Activated naive CD8-positive, alpha-beta T cell treated with anti-CD3 and anti-CD28 coated beads, Interleukin-2, amount 50 U/mL, for 24 hours (primary cell): ENCODE results near the gene PRKAA2.
A peak's percentile ranks its signal among the peaks of the same experiment; 100 is the strongest.

Experiments
- ATAC-seq: fragments of 150-1000 bp; cut with Tn5 transposase; one replicate; pipeline ENCODE4 v1.10.0; 2021
- DNase-seq: peaks from one replicate; pipeline ENCODE4 v3.0.0; 2021
- H3K27ac Mint-ChIP-seq: one replicate; pipeline ENCODE4 v1.8.0; 2021; ENCODE audit warnings: mild to moderate bottlenecking, mixed read lengths
- H3K27me3 Mint-ChIP-seq: one replicate; pipeline ENCODE4 v1.8.0; 2021; ENCODE audit warnings: mixed read lengths
- H3K36me3 Mint-ChIP-seq: one replicate; pipeline ENCODE4 v1.8.0; 2021; ENCODE audit warnings: low read depth, mixed read lengths
- H3K4me1 Mint-ChIP-seq: one replicate; pipeline ENCODE4 v1.8.0; 2021; ENCODE audit warnings: mixed read lengths
- H3K4me3 Mint-ChIP-seq: one replicate; pipeline ENCODE4 v1.8.0; 2021; ENCODE audit warnings: mild to moderate bottlenecking, moderate library complexity, mixed read lengths
- H3K9me3 Mint-ChIP-seq: one replicate; pipeline ENCODE4 v1.8.0; 2021; ENCODE audit warnings: mixed read lengths

Gene PRKAA2

DNA sequence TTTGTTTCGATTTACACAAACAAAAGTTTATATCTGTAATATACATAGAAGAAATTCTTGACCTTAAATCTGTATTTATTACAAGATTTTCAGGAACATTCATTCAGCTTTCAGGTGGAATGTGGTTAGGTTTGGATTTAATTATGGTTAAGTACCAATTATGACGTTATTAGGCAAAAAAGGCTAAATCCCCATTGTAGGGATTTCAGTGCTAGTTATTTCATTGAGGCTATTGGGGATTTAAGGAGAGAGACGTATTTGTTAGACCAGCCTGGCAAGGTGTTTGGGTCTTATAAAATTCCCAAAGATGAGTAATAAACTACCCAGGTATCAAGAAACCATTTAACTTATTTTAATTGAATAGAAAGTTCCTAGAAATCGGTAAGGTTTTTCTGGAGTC is 26.0 kb downstream of the PRKAA2 start:
- H3K4me3 Mint-ChIP-seq, result no peak overlapping the region
- ATAC-seq (no peak), DNase-seq (no peak)
- H3K27ac Mint-ChIP-seq, result no peak overlapping the region
- H3K9me3 Mint-ChIP-seq, result no peaks in the 10 kb centered on the region
- H3K27me3 Mint-ChIP-seq, result peaks cover 8% of the 10 kb centered on the region
- H3K4me1 Mint-ChIP-seq, result no peaks in the 10 kb centered on the region
- H3K36me3 Mint-ChIP-seq, result no peaks in the 10 kb centered on the region

DNA sequence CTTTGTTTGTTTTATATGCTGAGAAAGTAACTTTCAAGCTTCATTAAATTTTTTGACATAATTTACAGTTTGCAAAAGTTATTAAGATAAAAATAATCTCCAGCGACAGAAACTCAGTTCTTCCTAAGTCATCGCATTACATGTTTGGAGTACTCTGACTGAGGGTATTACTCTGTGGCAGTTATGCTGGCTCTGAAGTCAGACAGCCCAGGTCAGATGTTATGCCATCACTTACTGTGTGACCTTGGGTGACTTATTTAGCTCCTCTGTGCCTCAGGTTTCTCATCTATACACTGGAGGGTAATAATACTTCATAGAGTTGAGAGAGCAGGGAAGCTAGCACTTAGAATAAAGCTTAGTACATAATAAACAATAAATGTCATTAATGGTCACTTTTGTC is 26.4 kb downstream of the PRKAA2 start:
- Mint-ChIP-seq H3K9me3 (no peaks in the 10 kb centered on the region), H3K27ac (no peak overlapping the region), H3K4me1 (no peaks in the 10 kb centered on the region), H3K27me3 (peaks cover 10% of the 10 kb centered on the region), H3K4me3 (no peak overlapping the region), H3K36me3 (no peaks in the 10 kb centered on the region)
- ATAC-seq, result no peak
- no peak for DNase-seq

DNA sequence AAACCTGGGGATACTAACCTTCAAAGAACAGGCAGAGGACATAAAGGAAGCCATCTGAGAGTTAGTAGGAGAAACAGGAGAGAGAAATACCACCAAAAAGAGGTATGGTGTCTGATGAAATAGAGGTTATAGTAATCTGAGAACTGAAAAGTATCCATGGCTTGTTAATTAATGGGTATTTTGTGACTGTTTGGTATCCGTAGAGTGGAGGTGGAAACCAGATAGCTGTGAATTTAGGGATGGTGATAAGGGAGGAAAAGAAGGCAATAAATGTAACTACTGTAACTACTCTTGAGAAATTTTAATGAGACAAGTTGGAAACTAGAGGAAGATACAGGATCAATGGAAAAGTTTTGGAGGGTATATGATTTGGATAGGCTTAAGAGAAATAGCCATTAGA is 27.5 kb downstream of the PRKAA2 start:
- no peaks in the 10 kb centered on the region for H3K36me3 Mint-ChIP-seq
- no peak overlapping the region for H3K27ac Mint-ChIP-seq
- ATAC-seq (no peak), DNase-seq (no peak)
- H3K9me3 Mint-ChIP-seq, result no peaks in the 10 kb centered on the region
- no peak overlapping the region for H3K4me3 Mint-ChIP-seq
- peaks cover 10% of the 10 kb centered on the region for H3K27me3 Mint-ChIP-seq
- no peaks in the 10 kb centered on the region for H3K4me1 Mint-ChIP-seq

DNA sequence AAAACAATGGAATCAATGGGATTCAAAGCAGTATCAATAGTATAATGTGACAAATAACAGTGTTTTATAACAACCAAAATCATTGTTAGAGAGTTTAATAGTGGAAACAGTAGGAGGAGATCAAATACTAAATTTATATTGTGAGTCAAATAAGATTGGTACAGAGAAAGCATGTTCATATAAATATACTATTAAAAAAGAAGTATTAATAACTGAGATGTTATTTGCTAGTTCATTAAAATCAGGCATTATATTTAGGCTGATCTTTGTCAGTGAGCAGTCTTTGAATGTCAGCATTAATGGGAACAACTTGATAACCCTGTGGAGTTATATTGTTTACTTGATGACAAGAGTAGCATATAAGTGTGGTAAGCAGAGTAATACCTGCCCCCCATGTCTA is 30.6 kb downstream of the PRKAA2 start:
- no peak overlapping the region for H3K4me3 Mint-ChIP-seq
- ATAC-seq (no peak), DNase-seq (no peak)
- H3K27ac Mint-ChIP-seq, result no peak overlapping the region
- H3K36me3 Mint-ChIP-seq, result no peaks in the 10 kb centered on the region
- H3K27me3 Mint-ChIP-seq, result peaks cover 10% of the 10 kb centered on the region
- no peaks in the 10 kb centered on the region for H3K4me1 Mint-ChIP-seq
- no peaks in the 10 kb centered on the region for H3K9me3 Mint-ChIP-seq

DNA sequence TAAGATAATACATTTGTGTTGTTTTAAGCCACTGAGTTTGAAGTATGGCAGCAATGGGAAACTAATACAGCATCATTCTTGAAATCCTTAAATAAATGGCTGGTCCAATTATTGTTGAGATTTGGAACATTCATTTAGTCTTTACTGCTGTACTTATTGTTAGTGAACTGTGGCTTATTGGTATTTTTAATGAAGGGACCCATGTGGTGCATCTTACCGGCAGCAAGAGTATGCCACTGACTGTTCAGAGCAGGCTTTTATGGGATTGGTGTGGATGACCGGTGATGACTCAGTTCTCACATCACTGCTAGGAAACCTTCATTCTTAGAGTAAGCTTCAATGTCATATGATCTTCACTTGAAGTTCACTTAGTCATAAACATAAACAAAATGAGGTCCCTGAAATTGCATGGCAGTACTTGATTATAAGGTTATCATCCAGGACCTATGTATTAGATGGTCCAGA is 31.5 kb downstream of the PRKAA2 start:
- Mint-ChIP-seq H3K4me3 (no peak overlapping the region), H3K27me3 (peaks cover 10% of the 10 kb centered on the region), H3K27ac (no peak overlapping the region), H3K9me3 (no peaks in the 10 kb centered on the region), H3K4me1 (no peaks in the 10 kb centered on the region), H3K36me3 (no peaks in the 10 kb centered on the region)
- DNase-seq, result no peak
- ATAC-seq, result no peak

DNA sequence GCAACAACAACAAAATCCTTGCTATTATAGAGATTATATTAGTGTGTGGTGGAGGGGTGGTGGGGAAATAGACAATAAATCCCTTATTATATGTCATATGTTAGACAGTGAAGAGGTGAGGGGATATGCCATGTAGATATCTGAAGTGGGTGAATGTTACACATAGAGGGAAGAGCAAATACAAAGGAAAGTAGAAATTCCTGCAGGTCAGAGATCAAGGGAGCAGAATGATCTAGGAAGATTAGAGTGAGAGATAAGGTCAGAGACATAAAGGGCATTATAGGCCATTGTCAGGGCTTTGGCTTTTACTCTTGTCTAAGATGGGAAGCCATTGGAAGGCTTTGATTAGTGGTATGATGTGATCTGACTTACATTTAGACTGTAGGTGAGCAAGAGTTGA is 38.5 kb downstream of the PRKAA2 start:
- Mint-ChIP-seq H3K36me3 (no peaks in the 10 kb centered on the region), H3K4me1 (no peaks in the 10 kb centered on the region), H3K9me3 (no peaks in the 10 kb centered on the region), H3K4me3 (no peak overlapping the region), H3K27me3 (peaks cover 3% of the 10 kb centered on the region), H3K27ac (no peak overlapping the region)
- DNase-seq (no peak), ATAC-seq (no peak)

DNA sequence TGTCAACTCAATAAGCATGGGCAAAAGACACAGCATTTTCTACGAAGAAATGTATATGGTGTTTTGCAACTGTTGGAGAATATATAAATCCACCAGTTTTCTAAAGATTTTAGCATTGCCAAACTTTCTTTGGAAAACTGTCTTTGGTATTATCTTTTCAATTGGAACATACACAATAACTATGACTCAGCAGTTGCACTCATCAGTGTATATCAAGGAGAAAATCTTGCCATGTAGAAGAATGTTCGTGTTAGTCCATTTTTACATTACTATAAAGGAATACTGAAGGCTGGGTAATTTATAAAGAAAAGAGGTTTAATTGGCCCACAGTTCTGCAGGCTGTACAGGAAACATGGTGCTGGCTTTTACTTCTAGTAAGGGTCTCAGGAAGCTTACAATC is 41.1 kb downstream of the PRKAA2 start:
- Mint-ChIP-seq H3K27me3 (peaks cover 5% of the 10 kb centered on the region), H3K4me1 (no peaks in the 10 kb centered on the region), H3K27ac (no peak overlapping the region), H3K36me3 (no peaks in the 10 kb centered on the region), H3K4me3 (no peak overlapping the region), H3K9me3 (no peaks in the 10 kb centered on the region)
- no peak for DNase-seq
- no peak for ATAC-seq

DNA sequence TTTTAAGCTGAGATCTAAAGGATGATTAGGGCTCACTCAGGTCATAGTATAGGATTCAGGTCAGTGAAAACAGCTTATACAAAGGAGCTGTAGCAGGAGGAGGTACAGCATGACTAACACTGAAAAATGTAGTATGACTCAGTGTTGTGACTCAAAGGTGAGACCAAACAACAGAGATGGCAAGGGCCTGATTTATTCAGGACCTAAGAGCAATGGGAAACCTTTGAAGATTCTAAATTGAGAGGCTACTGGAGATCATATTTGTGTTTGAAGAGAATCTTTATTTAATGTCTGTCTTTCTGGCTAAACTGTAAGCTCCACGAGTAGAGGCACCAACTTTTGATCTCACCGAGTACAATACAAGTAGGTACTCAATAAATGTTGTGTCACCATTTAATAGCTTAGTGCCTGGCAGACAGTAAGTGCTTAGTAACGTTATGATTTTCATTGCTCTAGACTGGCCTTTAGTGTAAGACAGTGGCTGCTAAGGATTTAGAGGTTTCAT is 43.5 kb downstream of the PRKAA2 start:
- Mint-ChIP-seq H3K4me3 (no peak overlapping the region), H3K27me3 (peaks cover 5% of the 10 kb centered on the region), H3K36me3 (no peaks in the 10 kb centered on the region), H3K4me1 (no peaks in the 10 kb centered on the region), H3K27ac (no peak overlapping the region), H3K9me3 (no peaks in the 10 kb centered on the region)
- ATAC-seq, result peak; percentile 90
- no peak for DNase-seq

DNA sequence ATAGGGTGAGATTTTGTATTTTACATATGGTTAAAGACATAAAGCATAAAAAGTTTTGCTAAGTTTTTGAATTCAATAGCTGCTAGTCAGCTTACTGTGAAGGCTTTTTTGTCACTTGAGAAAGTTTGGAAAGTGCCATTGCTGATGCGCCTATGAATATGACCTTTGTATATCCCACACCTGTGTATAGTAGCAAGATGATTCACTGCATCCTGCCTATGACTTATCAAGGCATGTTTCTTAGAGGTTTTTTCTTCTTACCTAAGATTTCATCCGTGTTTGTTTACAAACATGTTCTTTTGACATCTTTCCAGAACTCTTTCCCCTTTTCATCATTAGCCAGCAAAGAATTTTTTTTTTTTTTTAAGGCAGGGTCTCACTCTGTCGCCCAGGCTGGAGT is 51.5 kb downstream of the PRKAA2 start:
- H3K27ac Mint-ChIP-seq, result no peak overlapping the region
- H3K36me3 Mint-ChIP-seq, result no peaks in the 10 kb centered on the region
- DNase-seq (no peak), ATAC-seq (no peak)
- peaks cover 6% of the 10 kb centered on the region for H3K9me3 Mint-ChIP-seq
- H3K4me1 Mint-ChIP-seq, result no peaks in the 10 kb centered on the region
- H3K27me3 Mint-ChIP-seq, result peaks cover 5% of the 10 kb centered on the region
- no peak overlapping the region for H3K4me3 Mint-ChIP-seq

DNA sequence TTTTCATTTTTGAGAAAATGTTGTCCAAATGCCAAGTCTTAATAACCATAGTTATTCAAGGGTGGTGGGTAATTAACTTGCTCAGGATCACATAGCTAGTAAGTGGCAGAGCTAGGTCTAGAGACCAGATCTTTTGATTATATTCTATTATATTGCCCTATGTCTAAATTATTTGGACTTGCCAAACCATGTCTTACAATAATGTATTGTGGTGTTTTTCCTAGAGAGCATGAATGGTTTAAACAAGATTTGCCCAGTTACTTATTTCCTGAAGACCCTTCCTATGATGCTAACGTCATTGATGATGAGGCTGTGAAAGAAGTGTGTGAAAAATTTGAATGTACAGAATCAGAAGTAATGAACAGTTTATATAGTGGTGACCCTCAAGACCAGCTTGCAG is 58.6 kb downstream of the PRKAA2 start:
- DNase-seq, result no peak
- Mint-ChIP-seq H3K9me3 (peaks cover 6% of the 10 kb centered on the region), H3K4me1 (no peaks in the 10 kb centered on the region), H3K27ac (no peak overlapping the region), H3K27me3 (peaks cover 7% of the 10 kb centered on the region), H3K4me3 (no peak overlapping the region), H3K36me3 (no peaks in the 10 kb centered on the region)
- no peak for ATAC-seq

DNA sequence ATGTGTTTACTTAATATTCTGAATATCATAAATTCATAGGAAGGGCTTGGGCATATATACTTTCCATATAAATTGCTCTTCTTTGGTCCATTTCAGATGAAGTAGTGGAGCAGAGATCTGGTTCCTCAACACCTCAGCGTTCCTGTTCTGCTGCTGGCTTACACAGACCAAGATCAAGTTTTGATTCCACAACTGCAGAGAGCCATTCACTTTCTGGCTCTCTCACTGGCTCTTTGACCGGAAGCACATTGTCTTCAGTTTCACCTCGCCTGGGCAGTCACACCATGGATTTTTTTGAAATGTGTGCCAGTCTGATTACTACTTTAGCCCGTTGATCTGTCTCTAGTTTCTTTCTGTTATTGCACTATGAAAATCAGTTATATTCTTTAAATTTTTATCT is 62.3 kb downstream of the PRKAA2 start:
- DNase-seq, result no peak
- no peaks in the 10 kb centered on the region for H3K4me1 Mint-ChIP-seq
- no peaks in the 10 kb centered on the region for H3K36me3 Mint-ChIP-seq
- ATAC-seq, result no peak
- H3K27me3 Mint-ChIP-seq, result peaks cover 9% of the 10 kb centered on the region
- H3K27ac Mint-ChIP-seq, result no peak overlapping the region
- H3K4me3 Mint-ChIP-seq, result no peak overlapping the region
- H3K9me3 Mint-ChIP-seq, result no peaks in the 10 kb centered on the region

DNA sequence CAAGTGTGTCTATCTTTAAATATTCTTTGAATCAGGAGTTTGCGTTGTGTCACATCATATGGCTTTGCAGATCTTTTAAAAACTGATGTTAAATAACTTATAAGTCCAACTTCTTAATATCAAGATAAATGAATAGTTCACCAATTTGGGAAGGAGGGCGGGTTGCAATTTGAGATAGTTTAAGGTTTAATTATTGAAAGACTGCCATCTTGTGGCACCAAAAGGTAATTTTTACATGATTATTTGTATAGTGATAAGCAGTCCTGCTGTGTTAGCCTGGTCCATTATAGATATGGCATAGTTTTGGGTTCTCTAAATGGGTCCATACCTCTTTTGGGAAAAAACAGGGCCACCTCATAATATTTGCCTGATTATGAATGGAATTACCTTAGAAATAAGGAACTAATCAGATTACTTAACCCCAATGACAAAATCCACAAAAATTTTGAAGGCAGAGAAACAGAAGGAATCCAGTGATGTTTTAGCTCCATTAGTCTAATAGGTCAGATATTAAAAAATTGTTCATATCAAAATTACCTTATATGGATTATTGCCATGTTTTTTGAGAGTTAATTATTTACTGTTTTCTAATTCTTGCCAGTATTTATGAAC is 64.3 kb downstream of the PRKAA2 start:
- Mint-ChIP-seq H3K4me3 (no peak overlapping the region), H3K27me3 (peaks cover 12% of the 10 kb centered on the region), H3K27ac (no peak overlapping the region), H3K36me3 (no peaks in the 10 kb centered on the region), H3K4me1 (no peaks in the 10 kb centered on the region), H3K9me3 (no peaks in the 10 kb centered on the region)
- ATAC-seq, result no peak
- DNase-seq, result no peak

DNA sequence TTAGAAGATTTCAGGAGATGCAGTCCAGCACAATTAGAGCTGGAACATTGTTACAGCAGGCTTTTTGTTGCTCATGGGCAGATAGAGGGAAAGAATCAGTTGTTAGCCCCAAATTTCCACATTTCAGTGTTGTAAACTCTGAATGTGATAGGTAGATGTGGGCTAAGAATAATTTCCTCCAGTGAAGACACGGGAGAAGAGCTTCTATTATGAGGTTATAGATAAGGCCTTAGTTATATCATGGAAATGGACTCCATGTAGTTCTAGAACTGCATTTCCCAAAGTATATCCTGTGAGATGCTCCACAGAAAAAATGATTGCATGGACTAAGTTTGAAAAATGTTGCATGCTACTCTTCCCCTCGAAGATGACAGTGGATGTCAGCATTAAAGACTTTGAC is 64.9 kb downstream of the PRKAA2 start:
- Mint-ChIP-seq H3K27me3 (peaks cover 14% of the 10 kb centered on the region), H3K4me1 (no peaks in the 10 kb centered on the region), H3K36me3 (no peaks in the 10 kb centered on the region), H3K9me3 (no peaks in the 10 kb centered on the region), H3K27ac (no peak overlapping the region), H3K4me3 (no peak overlapping the region)
- no peak for ATAC-seq
- no peak for DNase-seq

DNA sequence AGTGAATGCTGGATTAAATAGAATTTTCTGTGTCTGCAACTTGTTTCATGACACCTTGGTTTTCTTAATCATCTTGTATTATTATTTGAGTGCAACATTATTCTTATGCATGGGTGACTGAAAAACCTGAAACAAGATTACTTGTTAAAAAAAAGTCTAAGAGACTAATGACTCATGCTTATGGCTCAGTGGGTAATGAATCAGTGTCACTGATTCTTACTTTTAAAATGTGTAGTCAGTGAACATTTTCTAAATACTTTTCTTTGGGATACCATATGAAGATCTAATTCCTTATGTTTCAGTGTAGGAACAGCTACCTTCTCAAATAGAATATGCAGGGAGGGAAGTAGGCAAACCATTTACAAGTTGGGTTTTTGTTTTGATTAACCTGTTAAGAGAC is 65.5 kb downstream of the PRKAA2 start:
- no peak for ATAC-seq
- Mint-ChIP-seq H3K9me3 (no peaks in the 10 kb centered on the region), H3K4me1 (no peaks in the 10 kb centered on the region), H3K27me3 (peaks cover 16% of the 10 kb centered on the region), H3K36me3 (no peaks in the 10 kb centered on the region), H3K4me3 (no peak overlapping the region), H3K27ac (no peak overlapping the region)
- DNase-seq, result no peak

DNA sequence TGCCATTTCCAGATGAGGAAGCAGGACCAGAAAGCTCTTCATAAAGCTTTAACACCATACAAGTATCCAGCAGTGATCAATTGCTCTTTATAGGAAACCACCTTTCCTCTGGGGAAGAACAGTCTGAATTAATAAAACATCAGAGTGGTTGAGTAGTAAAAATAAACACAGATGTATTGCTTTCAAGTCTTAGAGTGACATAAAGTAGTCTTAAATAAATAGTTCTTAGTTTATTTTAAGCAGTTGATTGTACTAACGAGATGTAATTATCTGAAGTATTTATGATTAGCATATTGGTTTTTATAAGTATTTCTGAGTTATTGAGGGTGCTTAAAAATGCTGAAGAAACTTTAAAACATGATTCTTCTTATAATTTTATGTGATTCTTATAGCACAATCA is 67.0 kb downstream of the PRKAA2 start:
- H3K4me3 Mint-ChIP-seq, result no peak overlapping the region
- peaks cover 14% of the 10 kb centered on the region for H3K27me3 Mint-ChIP-seq
- H3K9me3 Mint-ChIP-seq, result no peaks in the 10 kb centered on the region
- H3K27ac Mint-ChIP-seq, result no peak overlapping the region
- DNase-seq (no peak), ATAC-seq (no peak)
- H3K4me1 Mint-ChIP-seq, result no peaks in the 10 kb centered on the region
- no peaks in the 10 kb centered on the region for H3K36me3 Mint-ChIP-seq

DNA sequence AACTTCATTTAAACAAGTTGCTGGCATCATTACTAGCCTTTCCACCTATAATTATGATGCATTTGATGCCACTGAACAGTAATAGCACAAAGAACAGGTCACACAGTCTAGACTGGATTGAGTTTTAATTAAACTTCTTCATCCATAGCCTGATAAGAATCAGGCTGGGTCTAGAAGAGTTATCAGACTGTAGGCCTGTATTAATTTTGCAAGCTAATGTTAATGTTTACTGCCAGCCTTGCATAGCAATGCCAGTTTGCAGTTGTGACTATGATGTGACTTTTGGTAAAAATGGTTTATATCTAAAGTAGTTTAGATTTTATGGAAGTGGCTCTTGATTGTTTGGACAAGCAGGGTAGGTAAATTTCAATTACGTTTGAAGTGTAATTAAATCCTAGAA is 68.0 kb downstream of the PRKAA2 start:
- no peak overlapping the region for H3K27ac Mint-ChIP-seq
- H3K9me3 Mint-ChIP-seq, result no peaks in the 10 kb centered on the region
- H3K27me3 Mint-ChIP-seq, result peaks cover 12% of the 10 kb centered on the region
- H3K4me3 Mint-ChIP-seq, result no peak overlapping the region
- H3K4me1 Mint-ChIP-seq, result no peaks in the 10 kb centered on the region
- no peak for ATAC-seq
- no peaks in the 10 kb centered on the region for H3K36me3 Mint-ChIP-seq
- DNase-seq, result no peak
